K562 (cell line): ENCODE results near the gene FRMD4A. TPM values are rescaled to one million over a fixed set of nuclear protein-coding genes. Genes with fewer than 3 reads are reported as not detected.

ENCODE experiments used
- ATAC-seq: fragments of 200-7000 bp; cut with Tn5 transposase; 3 replicates; pipeline ENCODE4 v1.9.1; 2020; ENCODE audit warnings: moderate library complexity
- BruUV-seq: library from RNA; stranded (reverse); fragments of 400-500 nt; replicated peaks from 2 replicates; lab custom pipeline; 2021; lab: Mats Ljungman, UMichigan
- CTCF ChIA-PET: fragments of 300-600 bp; formaldehyde crosslinking; extraction: SDS; loops from one replicate; lab custom pipeline; 2021; ENCODE audit warnings: low intra/inter-chr PET ratio; lab: Yijun Ruan, JAX
- POLR2A ChIA-PET: fragments of 300-600, 350-650 bp; sonication (Branson Sonifier 250); formaldehyde crosslinking; extraction: SDS; loops from one replicate; lab custom pipeline; 2021; ENCODE audit warnings: antibody characterized with exemption, inconsistent platforms; lab: Yijun Ruan, JAX
- DNase-seq, 4 experiments: peaks; one replicate each; pipeline versions ENCODE4 v3.0.0 to v3.0.0-alpha.2; 2011 to 2018; ENCODE audit warnings: low spot score in 3 of 4, mixed read lengths in 3 of 4; ENCODE audit errors: extremely low read depth in 1 of 4
- FAIRE-seq: peaks from 2 replicates; lab custom pipeline; 2011; peaks lifted over from hg19 to GRCh38; lab: Jason Lieb, UNC
- H2AFZ ChIP-seq: 2 replicates; pipeline ENCODE4 v1.6.0; 2011; ENCODE audit warnings: low read depth, low read length, control low read depth, inconsistent platforms
- H3K27ac ChIP-seq: fragments of 200-600 bp; 3 replicates; pipeline ENCODE4 v1.8.0; 2011; ENCODE audit warnings: low read depth, mild to moderate bottlenecking, control low read depth, inconsistent platforms, low read length, moderate library complexity, mixed read lengths; ENCODE audit errors: extremely low read depth
- H3K27me3 ChIP-seq, 2 experiments: fragments of 300-600 bp in 1 of 2; 2 replicates in 1 of 2; 3 replicates in 1 of 2; pipeline versions ENCODE4 v1.6.0 to v1.8.0; 2011; ENCODE audit warnings: inconsistent platforms in 2 of 2, low read length in 2 of 2, mild to moderate bottlenecking in 1 of 2, mixed read lengths in 1 of 2, moderate library complexity in 1 of 2; ENCODE audit not compliant: control insufficient read depth in 2 of 2, insufficient read depth in 2 of 2
- H3K36me3 ChIP-seq: fragments of 300-600 bp; 3 replicates; pipeline ENCODE4 v1.8.0; 2011; ENCODE audit warnings: mild to moderate bottlenecking, low read length, inconsistent platforms; ENCODE audit not compliant: control insufficient read depth, insufficient read depth
- H3K4me1 ChIP-seq, 2 experiments: fragments of 200-600 bp in 1 of 2; replicated peaks in 1 of 2; 2 replicates in 1 of 2; 3 replicates in 1 of 2; pipeline versions ENCODE4 v1.5.1 to v1.8.0; 2011; ENCODE audit warnings: inconsistent platforms in 2 of 2, low read length in 2 of 2, mild to moderate bottlenecking in 1 of 2, mixed read lengths in 1 of 2, moderate library complexity in 1 of 2; ENCODE audit not compliant: control insufficient read depth in 2 of 2, insufficient read depth in 2 of 2
- H3K4me2 ChIP-seq: 2 replicates; pipeline ENCODE4 v1.6.1; 2011; ENCODE audit warnings: low read length, control low read depth, inconsistent platforms, mixed read lengths; ENCODE audit not compliant: insufficient read depth
- H3K4me3 ChIP-seq: fragments of 200-600 bp; sonication (generic), shearing (Covaris generic); 2 replicates; pipeline ENCODE4 v1.5.1; 2016; ENCODE audit warnings: control low read depth, inconsistent platforms
- H3K79me2 ChIP-seq: fragments of 200-600 bp; 3 replicates; pipeline ENCODE4 v1.8.0; 2011; ENCODE audit warnings: low read length, inconsistent platforms; ENCODE audit not compliant: control insufficient read depth, insufficient read depth
- H3K9ac ChIP-seq, 2 experiments: 2 replicates each; pipeline versions ENCODE4 v1.6.0 to v1.6.1; 2011; ENCODE audit warnings: low read depth in 2 of 2, low read length in 2 of 2, control low read depth in 1 of 2, inconsistent platforms in 1 of 2, mild to moderate bottlenecking in 1 of 2, mixed read lengths in 1 of 2; ENCODE audit not compliant: insufficient read depth in 1 of 2
- H3K9me1 ChIP-seq: one replicate; pipeline ENCODE4 v1.6.0; 2011; ENCODE audit warnings: inconsistent platforms, mild to moderate bottlenecking, low read length, moderate library complexity; ENCODE audit not compliant: control insufficient read depth, insufficient read depth
- H3K9me3 ChIP-seq: replicated peaks from 2 replicates; pipeline ENCODE4 v1.5.1; 2011; ENCODE audit warnings: low read depth, low read length, inconsistent platforms; ENCODE audit not compliant: control insufficient read depth, insufficient read depth
- H4K20me1 ChIP-seq: replicated peaks from 2 replicates; pipeline ENCODE4 v1.6.1; 2011; ENCODE audit warnings: low read length, inconsistent platforms, mixed read lengths; ENCODE audit not compliant: control insufficient read depth, insufficient read depth
- CUX1 ChIP-seq: fragments of 200-800 bp; sonication (Bioruptor generic); IDR thresholded peaks from 2 replicates; pipeline ENCODE4 v1.6.1; 2016; ENCODE audit warnings: missing genetic modification characterization, missing compliant biosample characterization
- EGR1 ChIP-seq: fragments of 450-650 bp; conservative IDR thresholded peaks from 2 replicates; pipeline ENCODE4 v1.6.1; 2017; ENCODE audit warnings: mild to moderate bottlenecking
- ELF4 ChIP-seq: fragments of 450-650 bp; formaldehyde crosslinking; IDR thresholded peaks from 2 replicates; pipeline ENCODE4 v1.4.0; 2022; ENCODE audit warnings: missing genetic modification characterization
- EP400 ChIP-seq: fragments of 450-650 bp; IDR thresholded peaks from 2 replicates; pipeline ENCODE4 v1.6.1; 2017; ENCODE audit warnings: antibody characterized with exemption, mild to moderate bottlenecking, moderate library complexity
- KLF13 ChIP-seq: fragments of 450-650 bp; IDR thresholded peaks from 2 replicates; pipeline ENCODE4 v1.6.1; 2016; ENCODE audit warnings: missing genetic modification characterization, low read depth, mild to moderate bottlenecking, missing compliant biosample characterization, moderate library complexity, borderline replicate concordance
- MAFF ChIP-seq: IDR thresholded peaks from 2 replicates; pipeline ENCODE4 v1.6.1; 2012; ENCODE audit warnings: low read length, improper control_type of control experiment
- PHTF2 ChIP-seq: fragments of 250-450 bp; sonication (Bioruptor Pico); IDR thresholded peaks from 2 replicates; pipeline ENCODE4 v1.5.0; 2021; ENCODE audit warnings: mild to moderate bottlenecking
- SREBF1 ChIP-seq: fragments of 150-350 bp; IDR thresholded peaks from 2 replicates; pipeline ENCODE4 v1.6.1; 2014; ENCODE audit warnings: antibody characterized with exemption, low read depth, low read length, borderline replicate concordance
- ZNF561 ChIP-seq: fragments of 450-650 bp; formaldehyde crosslinking; conservative IDR thresholded peaks from 2 replicates; pipeline ENCODE4 v1.4.0; 2020; ENCODE audit warnings: mild to moderate bottlenecking, moderate library complexity
- ZSCAN29 ChIP-seq: fragments of 450-650 bp; IDR thresholded peaks from 2 replicates; pipeline ENCODE4 v1.6.1; 2017
- WGBS: fragments of 100-300 bp; shearing (Covaris generic); methylation state at CpG from one replicate; pipeline ENCODE4 v1.1.6; 2016; ENCODE audit warnings: low coverage, mixed read lengths; ENCODE audit not compliant: insufficient coverage; ENCODE audit errors: missing lambda C conversion rate; 5-methylcytosine and 5-hydroxymethylcytosine counted together
- in situ Hi-C: fragments of 300-500 bp; cut with MboI; formaldehyde crosslinking; loops from 4 replicates; pipeline ENCODE4 v1.15.0; 2018; ENCODE audit warnings: inconsistent platforms, mixed read lengths
- intact Hi-C: fragments of 100-400 bp; cut with micrococcal nuclease; formaldehyde crosslinking; loops from 2 replicates; pipeline ENCODE4 v1.14.2; 2022
- polyA plus RNA-seq, 8 experiments: library from polyadenylated mRNA; depleted of rRNA in 4 of 8; stranded (reverse) in 5 of 8; unstranded in 3 of 8; fragments of >200 nt; fragmentation: Nextera tagmentation in 2 of 8; fragmentation: Illumina TruSeq in 1 of 8; extraction: Ambion mirVana in 2 of 8; extraction: Trizol in 1 of 8; gene quantifications; 2 replicates each; pipeline versions ENCODE4 v1.2.1 to v1.2.3, GENCODE V29; 2011 to 2014; ENCODE audit warnings: inconsistent platforms in 1 of 8, missing spikeins in 1 of 8
- total RNA-seq, 7 experiments: library from RNA; depleted of rRNA in 6 of 7; stranded (reverse); fragments of >200 nt in 6 of 7; fragmentation: Illumina TruSeq in 2 of 7; extraction: Trizol in 2 of 7; gene quantifications; 2 replicates each; pipeline versions ENCODE4 v1.2.1 to v1.2.3, GENCODE V29; 2011 to 2021; ENCODE audit warnings: low replicate concordance in 1 of 7
- TF ChIP-seq, protein P1 (sequence below): sonication (generic); formaldehyde crosslinking; IDR thresholded peaks from 2 replicates; pipeline ENCODE4 v1.8.0; 2023; ENCODE audit warnings: missing genetic modification reagents, mild to moderate bottlenecking, borderline replicate concordance

FRMD4A gene
- total and polyA plus RNA-seq, 9 of the 15 experiments (the other 6 are each of a cell fraction or from before 2014, with no cell fraction given), result 0.80 to 5.2 (median 3.0) TPM

DNA sequence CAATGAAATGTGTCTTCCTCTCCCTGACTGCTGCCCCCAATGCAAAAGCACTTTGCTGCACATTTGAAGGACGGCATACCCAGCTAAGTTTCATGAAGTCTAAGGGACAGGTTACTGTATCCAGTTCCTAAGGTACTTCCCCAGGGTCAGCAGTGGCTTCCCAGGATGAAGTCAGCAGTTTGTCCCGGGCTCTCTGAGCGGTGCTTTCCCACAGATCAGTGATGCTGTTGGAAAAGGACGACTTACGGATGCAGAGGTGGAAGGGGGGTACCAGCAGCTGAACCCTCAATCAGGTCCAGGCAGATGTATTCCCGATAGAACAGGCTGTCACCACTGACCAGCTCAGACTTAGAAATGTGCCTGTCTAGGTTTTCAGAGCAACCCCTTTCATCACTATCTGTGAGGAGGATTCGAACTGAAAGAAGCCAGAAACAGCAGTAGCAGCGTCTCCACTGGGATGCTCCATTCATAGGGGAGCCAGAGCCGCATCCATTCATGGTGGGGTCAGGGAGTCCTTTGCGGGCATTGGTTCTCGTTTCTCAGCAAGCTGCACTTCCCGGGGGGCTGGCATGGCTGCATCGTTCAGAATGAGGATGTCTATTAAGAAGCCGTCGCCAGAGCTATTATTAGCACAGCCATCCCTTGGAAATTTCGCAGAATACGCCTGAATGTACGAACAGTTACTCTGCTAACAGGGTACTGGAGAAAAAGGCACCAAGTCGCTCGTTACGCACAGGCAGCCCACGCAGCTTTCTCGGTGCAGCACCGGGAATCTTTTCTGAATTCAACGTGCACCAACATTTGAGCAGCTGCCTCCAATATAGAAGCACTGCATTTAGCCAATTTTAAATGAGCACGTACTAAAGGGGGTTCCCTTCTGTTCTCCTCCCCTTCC is 440.2 kb downstream of the FRMD4A start:
- in situ Hi-C loops (no loop called here), intact Hi-C loops (no loop called here)
- H3K9me1 ChIP-seq, result no peaks in the 10 kb centered on the region
- no peak overlapping the region for H3K9ac ChIP-seq
- no peaks in the 10 kb centered on the region for H3K79me2 ChIP-seq
- peaks cover 6% of the 10 kb centered on the region; the same call in 1 of the 2 replicates for H4K20me1 ChIP-seq
- H3K4me3 ChIP-seq, result no peak overlapping the region
- ChIA-PET POLR2A (no interaction called here), CTCF (interaction anchor here (0.6 kb wide), 1 partner anchor 653 kb away, joined by 3 read pairs; no protein-coding TSS in a partner anchor)
- H3K36me3 ChIP-seq, result no peaks in the 10 kb centered on the region
- no peak overlapping the region for H3K27ac ChIP-seq
- H3K27me3 ChIP-seq, result peaks cover 25 to 57% of the 10 kb centered on the region in 2 experiments; a peak in 4 of 5 replicates
- DNase-seq, result no peak
- 1% methylated on average over 26 of the region's 26 CpGs for WGBS
- BruUV-seq, result no TSS peak
- no peak overlapping the region for H3K4me2 ChIP-seq
- FAIRE-seq, result no peak
- H2AFZ ChIP-seq, result no peak overlapping the region
- no peaks in the 10 kb centered on the region for H3K4me1 ChIP-seq
- no peaks in the 10 kb centered on the region for H3K9me3 ChIP-seq
- ATAC-seq, result no peak
- no peak for TF ChIP-seq EP400
- TF ChIP-seq PHTF2, result no peak
- no peak for TF ChIP-seq EGR1
- TF ChIP-seq SREBF1, result no peak
- TF ChIP-seq CUX1 (CRISPR knock-in tag), result no peak
- TF ChIP-seq ZNF561, result no peak
- no peak for TF ChIP-seq ZSCAN29
- no peak for TF ChIP-seq ELF4 (CRISPR knock-in tag)
- no peak for TF ChIP-seq MAFF
- TF ChIP-seq, protein P1, sequence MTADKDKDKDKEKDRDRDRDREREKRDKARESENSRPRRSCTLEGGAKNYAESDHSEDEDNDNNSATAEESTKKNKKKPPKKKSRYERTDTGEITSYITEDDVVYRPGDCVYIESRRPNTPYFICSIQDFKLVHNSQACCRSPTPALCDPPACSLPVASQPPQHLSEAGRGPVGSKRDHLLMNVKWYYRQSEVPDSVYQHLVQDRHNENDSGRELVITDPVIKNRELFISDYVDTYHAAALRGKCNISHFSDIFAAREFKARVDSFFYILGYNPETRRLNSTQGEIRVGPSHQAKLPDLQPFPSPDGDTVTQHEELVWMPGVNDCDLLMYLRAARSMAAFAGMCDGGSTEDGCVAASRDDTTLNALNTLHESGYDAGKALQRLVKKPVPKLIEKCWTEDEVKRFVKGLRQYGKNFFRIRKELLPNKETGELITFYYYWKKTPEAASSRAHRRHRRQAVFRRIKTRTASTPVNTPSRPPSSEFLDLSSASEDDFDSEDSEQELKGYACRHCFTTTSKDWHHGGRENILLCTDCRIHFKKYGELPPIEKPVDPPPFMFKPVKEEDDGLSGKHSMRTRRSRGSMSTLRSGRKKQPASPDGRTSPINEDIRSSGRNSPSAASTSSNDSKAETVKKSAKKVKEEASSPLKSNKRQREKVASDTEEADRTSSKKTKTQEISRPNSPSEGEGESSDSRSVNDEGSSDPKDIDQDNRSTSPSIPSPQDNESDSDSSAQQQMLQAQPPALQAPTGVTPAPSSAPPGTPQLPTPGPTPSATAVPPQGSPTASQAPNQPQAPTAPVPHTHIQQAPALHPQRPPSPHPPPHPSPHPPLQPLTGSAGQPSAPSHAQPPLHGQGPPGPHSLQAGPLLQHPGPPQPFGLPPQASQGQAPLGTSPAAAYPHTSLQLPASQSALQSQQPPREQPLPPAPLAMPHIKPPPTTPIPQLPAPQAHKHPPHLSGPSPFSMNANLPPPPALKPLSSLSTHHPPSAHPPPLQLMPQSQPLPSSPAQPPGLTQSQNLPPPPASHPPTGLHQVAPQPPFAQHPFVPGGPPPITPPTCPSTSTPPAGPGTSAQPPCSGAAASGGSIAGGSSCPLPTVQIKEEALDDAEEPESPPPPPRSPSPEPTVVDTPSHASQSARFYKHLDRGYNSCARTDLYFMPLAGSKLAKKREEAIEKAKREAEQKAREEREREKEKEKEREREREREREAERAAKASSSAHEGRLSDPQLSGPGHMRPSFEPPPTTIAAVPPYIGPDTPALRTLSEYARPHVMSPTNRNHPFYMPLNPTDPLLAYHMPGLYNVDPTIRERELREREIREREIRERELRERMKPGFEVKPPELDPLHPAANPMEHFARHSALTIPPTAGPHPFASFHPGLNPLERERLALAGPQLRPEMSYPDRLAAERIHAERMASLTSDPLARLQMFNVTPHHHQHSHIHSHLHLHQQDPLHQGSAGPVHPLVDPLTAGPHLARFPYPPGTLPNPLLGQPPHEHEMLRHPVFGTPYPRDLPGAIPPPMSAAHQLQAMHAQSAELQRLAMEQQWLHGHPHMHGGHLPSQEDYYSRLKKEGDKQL (CRISPR knock-in tag), result no peak
- no peak for TF ChIP-seq KLF13 (tag)
